Kidney glomerular epithelial cell (primary cell): ENCODE measurements around the gene ZFHX3.
"Not testable (repeated sequence)": the region's sequence is repeated elsewhere in the genome, so short reads cannot be mapped to it uniquely, and the experiment has no call there.

Experiments used
- DNase-seq: peaks from one replicate; lab custom pipeline; 2025; lab: John Stamatoyannopoulos, UW

ZFHX3 gene

GRCh38 chr16:73047536-73048291 is at the start of gene ZFHX3:
ZFHX3 (minus strand) TSS chr16:73048128; CDS start chr16:72960145, 87,983 bp downstream.
- DNase-seq, result peak; percentile 42

GRCh38 chr16:73096510-73096909 is 48.6 kb upstream of the ZFHX3 start:
- DNase-seq, result no peak

GRCh38 chr16:73095885-73096421 is 48.0 kb upstream of the ZFHX3 start:
- DNase-seq, result no peak

- DNase-seq, result no peak
These were observed 47.4 kb upstream of the ZFHX3 start for GRCh38 chr16:73095142-73095820.

- no peak for DNase-seq
These were observed 46.4 kb upstream of the ZFHX3 start for GRCh38 chr16:73094371-73094770.

- no peak for DNase-seq
These were observed 45.5 kb upstream of the ZFHX3 start for GRCh38 chr16:73093146-73094144.

- DNase-seq, result no peak
These were observed 44.4 kb upstream of the ZFHX3 start for GRCh38 chr16:73092236-73092781.

GRCh38 chr16:73091174-73091573 is 43.2 kb upstream of the ZFHX3 start:
- DNase-seq, result no peak

GRCh38 chr16:73089420-73089819 is 41.5 kb upstream of the ZFHX3 start:
- no peak for DNase-seq

GRCh38 chr16:73086108-73086507 is 38.2 kb upstream of the ZFHX3 start:
- DNase-seq, result no peak

- DNase-seq, result peak; percentile 42
These were observed 35.3 kb upstream of the ZFHX3 start for GRCh38 chr16:73083271-73083670.

- DNase-seq, result peak; percentile 82
These were observed 34.7 kb upstream of the ZFHX3 start for GRCh38 chr16:73082634-73083051.

GRCh38 chr16:73080931-73081330 is 33.0 kb upstream of the ZFHX3 start:
- no peak for DNase-seq

GRCh38 chr16:73076324-73076810 is 28.4 kb upstream of the ZFHX3 start:
- DNase-seq, result no peak

GRCh38 chr16:73074382-73074781 is 26.5 kb upstream of the ZFHX3 start:
- no peak for DNase-seq

GRCh38 chr16:73072051-73072450 is 24.1 kb upstream of the ZFHX3 start:
- not testable (repeated sequence) for DNase-seq

GRCh38 chr16:73071131-73071940 is 23.4 kb upstream of the ZFHX3 start:
- no peak for DNase-seq

GRCh38 chr16:73069581-73070262 is 21.8 kb upstream of the ZFHX3 start:
- no peak for DNase-seq

- peak; percentile 87 for DNase-seq
These were observed 20.8 kb upstream of the ZFHX3 start for GRCh38 chr16:73068541-73069401.
